Stimulated activated CD4-positive, alpha-beta T cell treated with anti-CD3 and anti-CD28 coated beads, Interleukin-12 subunit alpha, Interleukin-12 subunit beta, amount 100 ng/mL, for 48 hours (primary cell): Measurements from ENCODE around the gene BABAM2.
"Not testable (repeated sequence)": the region's sequence is repeated elsewhere in the genome, so short reads cannot be mapped to it uniquely, and the experiment has no call there.

Source experiments
- DNase-seq, 3 donors: peaks; one replicate each; pipeline ENCODE4 v3.0.0-alpha.2; 2020; ENCODE audit warnings: low read depth in 2 of 3, low spot score in 1 of 3

BABAM2 gene

GRCh38 chr2:28322981-28323396, 432.5 kb downstream of the BABAM2 start:
- DNase-seq = no peak

GRCh38 chr2:28325173-28325566, 434.6 kb downstream of the BABAM2 start:
- DNase-seq = no peak

DNA sequence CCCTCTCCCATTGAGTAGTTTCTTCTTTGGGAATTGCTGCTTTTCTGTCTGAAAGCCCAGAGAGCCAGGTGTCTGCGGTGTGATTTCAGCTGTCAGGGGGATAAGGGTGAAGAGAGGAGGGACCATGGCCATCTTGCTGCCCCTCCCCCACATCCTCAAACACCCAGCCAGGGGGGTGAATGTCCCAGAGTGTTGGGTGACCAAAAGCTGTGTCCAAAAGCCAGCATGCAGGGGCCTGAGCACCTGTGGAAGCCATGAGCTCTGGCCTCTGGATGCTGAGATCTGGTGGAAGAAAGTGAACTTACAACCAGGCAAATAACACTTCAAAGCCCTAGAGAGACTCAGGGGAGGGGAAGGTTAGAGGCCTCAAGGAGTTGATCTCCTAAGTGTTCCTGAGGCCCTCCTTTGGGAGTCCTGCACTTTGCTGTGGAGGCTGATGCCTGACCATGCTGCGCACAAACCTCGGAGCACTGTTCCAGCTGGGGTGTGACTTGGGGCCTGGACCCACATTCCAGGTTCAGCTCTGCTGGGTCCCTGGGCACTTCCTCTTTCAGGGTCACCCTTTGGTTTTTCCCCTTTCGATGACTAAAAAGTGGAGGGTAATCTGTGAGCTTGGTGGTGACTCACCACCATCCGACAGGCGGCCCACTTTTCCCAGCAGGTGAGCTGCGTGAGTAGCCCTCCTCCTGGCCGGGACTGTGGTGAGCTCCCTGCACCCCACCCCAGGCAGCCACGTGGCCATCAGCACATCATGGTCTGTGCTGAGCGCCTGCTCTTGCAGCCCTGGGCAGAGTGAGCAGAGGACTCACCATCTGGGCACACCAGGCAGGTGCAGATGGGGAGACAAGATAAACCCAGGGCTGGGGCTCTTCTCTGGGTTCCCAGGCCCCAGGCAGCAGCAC, 435.3 kb downstream of the BABAM2 start:
- no peak for DNase-seq

DNA sequence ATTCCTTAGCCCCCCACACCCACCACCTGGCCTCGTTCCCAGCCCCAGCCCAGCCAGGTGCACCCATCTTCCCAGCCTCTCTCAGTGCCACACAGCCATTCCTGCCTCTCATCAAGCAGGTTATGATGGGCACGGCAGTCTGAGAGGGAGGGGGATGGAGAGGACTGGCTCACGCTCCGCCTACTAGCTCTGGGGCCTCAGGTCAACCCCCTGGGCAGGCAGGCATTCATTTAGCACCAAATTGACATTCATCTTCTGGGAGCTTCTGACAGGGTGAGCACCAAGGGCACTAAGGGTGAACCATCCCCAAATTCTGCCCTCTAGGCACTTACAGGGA, 435.9 kb downstream of the BABAM2 start:
- no peak for DNase-seq

- DNase-seq = no peak
Observed at GRCh38 chr2:28326881-28327505, 436.5 kb downstream of the BABAM2 start.

GRCh38 chr2:28327581-28327955, 437.0 kb downstream of the BABAM2 start:
- no peak for DNase-seq

GRCh38 chr2:28327956-28328922, 437.7 kb downstream of the BABAM2 start:
- no peak for DNase-seq

- no peak for DNase-seq
Observed at GRCh38 chr2:28329184-28329583, 438.7 kb downstream of the BABAM2 start.

- DNase-seq = not testable (repeated sequence)
Observed at GRCh38 chr2:28330722-28331121, 440.2 kb downstream of the BABAM2 start.

DNA sequence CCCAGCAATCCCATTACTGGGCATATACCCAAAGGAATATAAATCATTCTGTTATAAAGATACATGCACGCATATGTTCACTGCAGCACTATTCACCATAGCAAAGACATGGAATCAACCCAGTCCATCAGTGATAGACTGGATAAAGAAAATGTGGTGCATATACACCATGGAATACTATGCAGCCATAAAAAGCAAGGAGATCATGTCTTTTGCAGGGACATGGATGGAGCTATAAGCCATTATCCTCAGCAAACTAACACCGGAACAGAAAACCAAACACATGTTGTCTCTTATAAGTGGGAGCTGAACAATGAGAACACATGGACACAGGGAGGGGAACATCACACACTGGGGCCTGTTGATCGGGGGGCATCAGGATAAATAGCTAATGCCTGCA, 441.3 kb downstream of the BABAM2 start:
- DNase-seq = not testable (repeated sequence)

GRCh38 chr2:28332696-28333095, 442.2 kb downstream of the BABAM2 start:
- no peak for DNase-seq

- no peak for DNase-seq
Observed at GRCh38 chr2:28333606-28334526, 443.3 kb downstream of the BABAM2 start.

DNA sequence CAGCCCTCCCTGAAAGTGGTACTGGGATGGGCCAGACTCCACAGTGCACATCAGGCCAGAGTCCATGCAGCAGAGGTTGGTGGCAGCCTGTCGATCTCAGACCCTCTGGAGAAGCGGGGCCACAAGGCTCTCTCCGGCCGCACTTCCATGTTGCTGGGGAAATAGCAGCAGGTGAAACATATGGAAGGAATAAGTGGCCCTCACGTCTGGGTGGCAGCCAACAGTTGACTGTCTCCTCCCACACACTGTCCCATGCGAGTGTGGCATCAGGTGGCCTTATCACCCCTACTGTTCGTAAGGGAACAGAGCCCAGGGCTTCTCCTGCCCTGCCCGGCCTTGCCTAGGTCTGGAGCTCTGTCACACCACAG, 444.0 kb downstream of the BABAM2 start:
- DNase-seq = no peak

- not testable (repeated sequence) for DNase-seq
Observed at GRCh38 chr2:28335265-28335664, 444.7 kb downstream of the BABAM2 start.

DNA sequence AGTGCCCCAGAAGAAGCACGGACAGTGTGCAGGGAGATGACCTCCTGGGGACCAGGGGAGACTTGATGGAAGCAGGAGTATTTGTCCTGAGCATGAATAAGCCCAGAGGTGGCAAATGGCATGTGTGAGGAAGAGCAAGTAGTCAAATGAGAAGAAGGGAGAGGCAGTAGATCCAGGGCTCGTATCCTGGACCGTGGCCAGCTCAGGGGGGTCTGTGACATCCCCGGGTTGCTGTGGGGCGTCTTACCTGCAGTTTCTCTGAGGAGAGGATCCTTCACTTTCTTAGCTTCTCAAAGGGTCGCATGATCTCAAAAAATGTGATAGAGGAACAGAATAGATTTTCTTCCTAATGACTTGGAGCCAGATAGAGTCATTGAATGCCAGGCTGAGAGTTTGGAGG, 445.1 kb downstream of the BABAM2 start:
- no peak for DNase-seq

DNA sequence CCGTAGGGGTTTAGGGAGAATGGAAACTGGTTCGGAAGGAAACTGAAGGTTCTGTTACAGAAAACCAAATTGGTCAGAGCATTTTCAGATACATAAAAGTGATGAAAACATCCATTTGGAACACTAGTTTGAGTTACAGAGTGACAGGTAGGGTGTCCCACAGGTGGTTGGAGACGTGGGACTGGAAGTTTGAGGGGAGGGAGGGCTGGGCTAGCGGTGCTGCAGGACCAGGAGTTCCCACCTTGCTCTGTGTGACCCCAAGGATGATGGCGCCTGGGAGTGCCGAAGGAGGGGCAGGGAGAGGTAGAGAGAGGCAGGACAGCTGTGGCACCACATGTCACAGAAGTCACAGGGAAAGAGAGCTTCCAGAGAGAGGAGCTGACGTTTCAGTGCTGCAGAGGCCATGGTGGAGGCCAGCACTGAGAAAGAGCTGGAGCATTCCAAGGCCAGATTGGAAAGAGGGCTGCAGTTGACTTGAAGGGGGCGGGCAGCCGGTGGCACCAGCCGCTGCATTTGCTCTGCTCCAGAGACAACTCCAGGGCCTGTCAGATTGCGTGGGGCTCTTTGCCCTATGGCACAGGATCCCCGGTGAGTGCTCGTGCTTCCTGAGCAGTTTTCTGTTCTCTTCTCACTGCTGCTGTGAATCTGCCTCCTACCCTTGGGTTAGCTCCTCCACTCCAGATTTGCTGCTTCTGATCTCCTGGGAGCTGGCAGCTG, 445.9 kb downstream of the BABAM2 start:
- DNase-seq = no peak

- no peak for DNase-seq
Observed at GRCh38 chr2:28336982-28337627, 446.6 kb downstream of the BABAM2 start.

DNA sequence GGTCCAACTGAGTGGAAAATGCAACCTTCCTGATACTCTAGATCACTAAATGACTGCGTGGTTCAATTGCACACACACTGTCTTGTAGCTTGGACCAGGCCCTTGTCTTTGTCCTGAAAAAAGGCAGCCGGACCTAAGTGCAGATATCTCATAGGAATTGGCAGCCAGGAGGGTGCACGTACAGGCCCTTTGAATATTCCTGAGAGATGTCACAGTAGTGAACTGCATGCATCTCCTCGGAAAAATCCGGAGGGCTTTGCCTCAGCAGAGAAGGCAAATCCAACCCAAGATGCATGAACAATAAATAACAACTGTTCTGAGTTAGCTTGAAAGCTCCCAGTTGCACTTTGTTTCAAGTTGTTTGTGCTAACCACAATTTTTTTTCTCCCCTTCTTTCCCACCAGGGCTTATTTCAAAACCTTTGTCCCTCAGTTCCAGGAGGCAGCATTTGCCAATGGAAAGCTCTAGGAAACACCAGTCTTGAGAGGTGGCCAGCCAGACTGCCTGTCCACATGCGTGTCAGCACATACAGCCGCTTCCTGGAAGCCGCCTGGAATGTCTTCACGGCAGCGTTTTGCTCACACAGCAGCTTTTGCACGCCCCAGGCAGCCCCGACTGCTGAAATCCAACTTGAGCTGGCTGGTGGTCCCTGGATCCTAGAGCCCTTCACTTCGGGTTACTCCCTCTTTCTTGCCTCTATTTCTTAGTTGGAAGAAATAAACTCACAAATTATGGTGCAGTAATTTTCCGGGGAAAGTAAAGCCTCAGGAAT, 447.7 kb downstream of the BABAM2 start:
- DNase-seq = no peak
